Mucosa of gallbladder (tissue), 1 donor: Measurements from ENCODE around the gene KLK3. TPM values are rescaled to one million over a fixed set of nuclear protein-coding genes. Genes with fewer than 3 reads are reported as not detected.
"Not testable (repeated sequence)": the region's sequence is repeated elsewhere in the genome, so short reads cannot be mapped to it uniquely, and the experiment has no call there.

Experiments
- DNase-seq: peaks from one replicate; pipeline ENCODE4 v3.0.0-alpha.2; 2020; ENCODE audit warnings: low spot score
- total RNA-seq: library from RNA; stranded (reverse); gene quantifications from one replicate; pipeline ENCODE4 v1.2.1, GENCODE V29; 2021
- donor health status: DM: no; HTN: no; CAD: no.

The KLK3 gene
- not detected for total RNA-seq

GRCh38 chr19:50854636-50855410, at the start of gene KLK3:
Gene KLK3 (plus strand): TSS chr19:50854915. CDS start chr19:50854956, 41 bp downstream.
- no peak for DNase-seq

DNA sequence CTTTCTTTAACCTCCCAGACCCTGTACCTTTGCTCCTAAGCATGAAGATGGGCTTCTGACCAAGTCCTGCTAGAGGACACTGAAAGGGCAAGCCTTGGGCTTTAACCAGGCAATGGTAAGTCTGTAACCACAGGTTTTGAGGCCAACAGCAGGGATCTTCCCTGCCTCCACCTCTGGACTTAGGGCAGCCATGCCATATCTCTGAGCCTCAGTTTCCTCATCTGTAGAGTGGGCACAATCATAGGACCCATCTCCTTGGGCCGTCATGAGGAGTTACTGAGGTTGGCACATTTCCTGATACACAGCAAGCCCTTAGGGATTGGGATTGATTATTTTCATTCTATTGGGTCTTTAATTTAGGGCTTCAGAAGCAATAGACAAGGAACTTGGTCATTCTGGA, 45.9 kb upstream of the KLK3 start:
- DNase-seq = no peak

DNA sequence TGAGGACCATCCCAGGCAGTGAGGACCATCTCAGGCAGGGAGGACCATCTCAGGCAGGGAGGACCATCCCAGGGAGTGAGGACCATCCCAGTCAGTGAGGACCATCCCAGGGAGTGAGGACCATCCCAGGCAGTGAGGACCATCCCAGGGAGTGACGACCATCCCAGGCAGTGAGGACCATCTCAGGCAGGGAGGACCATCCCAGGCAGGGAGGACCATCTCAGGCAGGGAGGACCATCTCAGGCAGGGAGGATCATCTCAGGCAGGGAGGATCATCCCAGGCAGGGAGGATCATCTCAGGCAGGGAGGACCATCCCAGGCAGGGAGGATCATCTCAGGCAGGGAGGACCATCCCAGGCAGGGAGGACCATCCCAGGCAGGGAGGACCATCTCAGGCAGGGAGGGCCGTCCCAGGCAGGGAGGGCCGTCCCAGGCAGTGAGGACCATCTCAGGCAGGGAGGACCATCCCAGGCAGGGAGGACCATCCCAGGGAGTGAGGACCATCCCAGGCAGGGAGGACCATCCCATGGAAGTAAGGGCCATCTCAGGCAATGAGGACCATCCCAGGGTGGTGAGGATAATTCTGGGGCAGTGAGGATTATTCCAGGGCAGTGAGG, 43.0 kb upstream of the KLK3 start:
- DNase-seq = not testable (repeated sequence)

DNA sequence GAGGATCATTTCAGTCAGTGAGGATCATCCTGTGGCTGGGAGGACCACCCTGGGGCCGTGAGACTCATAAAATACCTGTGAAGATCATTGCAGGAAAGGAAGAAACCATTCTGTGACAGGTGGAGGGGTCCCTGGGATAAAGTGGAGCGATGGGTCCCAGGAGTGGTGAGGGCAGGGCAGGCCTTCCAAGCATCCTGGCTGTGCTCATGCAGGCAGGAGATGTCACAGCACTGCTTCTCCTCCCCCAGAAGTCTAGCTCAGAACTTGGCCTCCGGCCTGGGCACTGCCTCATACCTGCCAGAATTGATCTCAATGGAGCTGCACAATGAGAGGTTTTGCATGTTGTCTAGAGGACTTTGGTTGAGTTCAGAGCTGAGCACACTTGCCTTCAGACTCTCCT, 42.2 kb upstream of the KLK3 start:
- DNase-seq = no peak

- no peak for DNase-seq
Observed at GRCh38 chr19:50814883-50815282, 39.8 kb upstream of the KLK3 start.

DNA sequence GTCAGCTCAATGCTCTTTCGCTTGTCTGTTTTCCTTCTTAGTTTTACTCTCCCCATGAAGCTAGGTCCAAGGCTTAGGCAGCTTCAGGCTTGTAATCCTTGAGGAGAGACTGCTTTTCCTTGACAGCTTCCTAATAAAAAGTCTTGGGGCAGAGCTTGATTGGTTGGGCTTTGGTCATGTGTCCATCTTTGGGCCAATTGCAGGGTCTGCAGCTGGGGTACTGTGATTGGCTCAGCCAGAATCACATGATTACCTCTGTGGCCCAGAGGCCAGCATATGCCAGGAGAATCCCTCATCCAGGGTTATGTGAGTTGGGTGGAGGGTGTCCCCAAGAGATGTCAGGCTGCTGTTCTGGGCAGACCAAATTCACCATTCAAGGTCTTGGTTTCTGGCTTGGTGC, 39.3 kb upstream of the KLK3 start:
- no peak for DNase-seq

DNA sequence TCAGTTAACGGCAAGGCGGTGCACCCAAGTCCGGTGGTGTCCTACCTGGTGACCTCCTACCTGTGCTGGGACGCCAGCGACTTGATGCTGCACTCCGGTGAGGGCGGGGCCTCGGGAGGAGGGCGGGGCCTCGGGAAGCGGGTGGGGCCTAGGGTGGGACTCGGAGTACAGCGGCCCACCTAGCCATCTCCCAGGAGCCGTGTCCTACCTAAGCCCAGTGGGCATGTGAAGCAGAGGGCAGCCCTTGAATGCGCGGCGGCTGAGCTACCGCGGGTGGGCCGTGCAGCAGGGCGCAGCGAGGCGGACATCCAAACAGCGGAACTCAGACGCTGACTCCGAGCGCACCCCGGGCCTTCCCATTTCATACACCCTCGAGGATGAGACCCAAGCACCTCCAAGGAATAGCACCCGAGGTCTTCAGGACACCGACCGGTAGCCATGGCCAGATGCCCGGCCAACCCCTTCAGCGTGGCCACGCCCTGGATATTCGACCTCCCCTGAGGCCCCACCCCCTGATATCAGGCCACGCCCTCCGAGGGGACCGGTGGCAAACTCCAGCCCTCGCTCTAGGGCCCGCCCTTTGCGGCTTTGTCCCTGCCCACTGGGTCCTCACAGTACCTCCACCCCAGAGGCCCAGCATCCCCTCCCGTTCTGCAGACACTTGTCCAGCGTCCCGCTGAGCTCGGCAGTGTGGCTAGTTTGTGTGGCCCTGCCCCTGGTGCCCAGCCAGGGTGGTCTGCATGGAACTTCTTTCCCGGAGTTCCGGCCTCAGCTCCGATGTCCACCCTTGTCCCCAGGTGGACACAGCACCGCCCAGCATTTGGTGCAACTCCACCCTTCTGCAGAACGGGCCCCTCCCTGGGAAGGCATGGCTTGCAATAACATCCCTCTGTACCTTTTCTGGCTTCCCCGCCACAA, 36.5 kb upstream of the KLK3 start:
- DNase-seq = peak; percentile 19

GRCh38 chr19:50818859-50819472, 35.7 kb upstream of the KLK3 start:
- no peak for DNase-seq

DNA sequence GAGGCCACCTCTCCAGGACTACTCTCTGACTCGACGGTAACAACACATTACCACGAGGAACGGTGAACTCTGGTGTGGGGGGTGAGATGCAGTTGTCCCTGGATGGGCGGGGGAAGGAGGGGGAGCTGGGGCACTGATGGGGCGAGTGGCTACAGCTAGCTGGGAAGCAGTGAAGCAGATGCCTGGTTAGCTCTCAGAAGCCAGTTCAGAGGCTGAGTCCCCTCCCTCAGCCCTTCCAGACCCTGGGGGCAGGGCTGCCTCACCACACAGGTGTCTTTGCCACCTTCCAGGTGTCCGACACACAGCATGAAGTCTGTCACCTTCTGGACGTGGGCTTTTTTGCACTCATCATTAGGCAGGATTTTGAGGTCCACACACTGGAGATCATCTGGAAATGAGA, 35.1 kb upstream of the KLK3 start:
- DNase-seq = no peak

- no peak for DNase-seq
Observed at GRCh38 chr19:50820086-50820485, 34.6 kb upstream of the KLK3 start.

DNA sequence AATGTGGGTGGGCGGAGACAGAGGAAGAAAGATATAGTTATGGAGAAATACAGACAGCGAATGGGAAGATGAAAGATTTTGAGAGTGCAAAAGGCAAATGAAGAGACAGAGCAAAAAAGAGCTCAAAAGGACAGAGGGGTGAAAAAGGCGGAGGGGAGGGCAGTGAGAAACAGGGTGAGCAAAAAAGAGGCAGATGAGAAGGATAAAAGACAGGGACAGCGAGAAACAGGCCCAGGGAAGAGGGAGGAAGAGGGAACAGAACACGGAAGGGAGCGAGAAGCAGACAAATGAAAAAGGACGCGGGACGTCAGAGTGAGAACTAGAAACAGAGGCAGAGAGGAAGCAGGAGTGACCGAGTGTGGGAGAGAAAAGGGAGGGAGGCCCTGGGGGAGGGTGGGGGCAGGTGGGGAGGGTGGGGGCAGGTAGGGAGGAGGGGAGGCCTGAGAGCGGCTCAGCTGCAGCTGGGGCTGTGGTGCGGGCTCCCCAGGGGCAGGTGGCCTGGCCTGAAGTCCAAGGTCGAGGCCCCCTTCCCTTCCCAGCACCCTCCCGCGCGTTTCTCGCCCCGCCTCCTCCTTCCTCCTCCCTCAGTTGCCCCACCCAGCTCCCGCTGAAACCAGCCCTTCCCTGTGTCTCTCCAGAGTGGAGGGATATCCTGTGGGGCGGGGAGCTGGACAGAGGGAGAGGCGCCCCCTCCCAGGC, 34.0 kb upstream of the KLK3 start:
- DNase-seq = no peak

GRCh38 chr19:50821248-50821612, 33.5 kb upstream of the KLK3 start:
- no peak for DNase-seq

GRCh38 chr19:50821622-50822021, 33.1 kb upstream of the KLK3 start:
- no peak for DNase-seq

- no peak for DNase-seq
Observed at GRCh38 chr19:50822661-50823208, 32.0 kb upstream of the KLK3 start.

GRCh38 chr19:50823389-50824042, 31.2 kb upstream of the KLK3 start, which contains the start of gene KLK1:
Gene KLK1 (minus strand): TSS chr19:50823787. CDS start chr19:50823748, 39 bp downstream.
- no peak for DNase-seq

DNA sequence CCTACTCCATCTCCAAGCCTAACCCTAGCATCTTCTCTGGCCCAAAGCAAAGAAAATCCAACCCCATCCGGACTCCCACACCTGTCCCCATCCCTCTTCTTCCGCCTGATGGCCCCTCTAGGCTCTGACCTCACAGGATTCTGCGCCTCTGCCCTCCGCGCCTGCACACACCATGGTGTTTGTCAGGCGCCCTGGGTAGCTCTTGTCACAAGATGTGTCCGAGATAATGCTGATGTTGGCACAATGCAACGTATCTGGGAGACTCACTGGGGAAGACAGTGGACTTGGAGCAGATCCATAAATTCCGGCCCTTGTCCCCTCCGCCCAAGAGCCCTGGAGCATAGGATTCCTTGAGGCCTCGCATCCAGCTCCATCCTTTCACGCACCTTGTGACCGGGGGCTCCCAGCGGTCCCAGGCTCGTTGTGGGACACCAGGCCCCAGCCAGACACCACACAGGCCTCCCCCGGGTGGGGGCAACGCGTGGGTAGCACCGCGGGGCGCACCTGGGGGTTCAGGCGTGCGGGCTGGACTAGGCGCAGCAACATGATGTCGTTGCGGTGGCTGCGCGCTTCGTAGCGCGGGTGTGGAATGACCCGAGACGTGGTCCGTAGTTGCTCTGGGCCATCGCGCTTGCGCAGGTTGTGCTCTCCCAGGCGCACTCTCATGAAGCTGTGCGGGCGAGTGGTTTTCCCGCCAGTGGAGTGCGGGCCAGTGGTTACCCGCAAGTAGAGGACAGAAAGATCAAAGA, 28.0 kb upstream of the KLK3 start:
- DNase-seq = no peak

GRCh38 chr19:50827476-50827875, 27.2 kb upstream of the KLK3 start:
- no peak for DNase-seq

DNA sequence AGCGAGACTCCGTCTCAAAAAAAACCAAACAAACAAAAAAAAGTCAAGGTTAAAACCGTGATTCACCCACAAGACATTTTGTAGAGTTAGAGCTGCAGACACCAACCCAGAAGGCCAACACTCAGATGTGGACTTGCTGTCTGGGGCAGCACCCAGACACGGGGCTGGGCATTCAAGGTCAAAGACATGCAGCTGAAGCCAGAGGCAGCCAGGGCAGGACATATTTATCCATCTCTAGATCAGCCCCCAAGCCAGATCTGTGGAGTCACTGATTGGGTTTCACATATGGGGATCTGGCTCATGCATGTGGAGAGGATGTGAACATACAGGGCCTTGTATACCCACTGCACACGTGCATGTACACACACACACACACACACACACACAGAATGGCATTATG, 24.9 kb upstream of the KLK3 start:
- DNase-seq = no peak

GRCh38 chr19:50830266-50831025, 24.3 kb upstream of the KLK3 start:
- no peak for DNase-seq
